GM21367 (cell line): Measurements from ENCODE around the gene THSD4.

Source experiments
- ATAC-seq: cut with Tn5 transposase; IDR thresholded peaks from one replicate; pipeline ENCODE4 v1.9.1; 2021; ENCODE audit not compliant: unreplicated experiment

The THSD4 gene

DNA sequence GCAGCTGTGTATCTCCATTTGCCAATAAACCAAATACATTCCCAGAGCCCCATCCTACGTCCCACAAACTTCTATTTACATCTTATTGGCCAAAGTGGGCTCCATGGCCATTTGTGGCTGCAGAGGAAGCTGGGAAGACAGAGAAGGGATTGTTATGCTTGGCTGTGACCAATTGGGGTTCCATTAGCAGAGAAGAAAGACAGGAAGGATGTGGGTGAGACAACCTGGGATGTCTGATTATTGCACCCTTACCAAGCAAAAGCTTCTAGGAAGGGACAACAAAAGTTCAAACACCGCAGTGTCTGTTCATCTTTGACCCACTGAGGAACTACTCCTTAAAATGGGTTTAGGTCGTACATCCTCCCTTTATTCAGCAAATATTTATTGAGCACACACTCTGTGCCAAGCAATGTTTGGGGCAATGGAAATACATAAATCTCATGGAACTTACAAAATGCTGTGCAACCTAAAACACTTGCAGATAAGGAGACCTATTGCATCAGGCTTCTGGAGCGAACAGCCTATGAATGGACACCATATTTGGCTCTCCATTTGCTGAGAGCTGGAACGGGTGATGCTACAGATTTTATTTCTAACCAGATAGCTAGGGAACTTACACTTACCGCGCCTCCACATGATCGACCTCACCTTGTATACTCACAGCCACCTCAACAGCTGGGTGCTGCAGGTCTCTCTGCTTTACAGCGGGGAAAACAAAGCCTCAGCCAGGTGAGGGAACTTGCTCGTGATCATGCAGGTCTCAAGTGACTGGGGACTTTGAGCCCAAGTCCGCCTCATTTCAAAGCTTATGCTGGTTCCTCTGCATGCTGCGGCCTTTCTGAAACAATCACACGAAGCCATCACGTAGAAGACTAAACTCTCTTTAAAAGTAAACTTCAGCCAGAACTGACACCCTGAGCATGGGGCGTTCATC, 673.6 kb downstream of the THSD4 start:
- no peak for ATAC-seq

DNA sequence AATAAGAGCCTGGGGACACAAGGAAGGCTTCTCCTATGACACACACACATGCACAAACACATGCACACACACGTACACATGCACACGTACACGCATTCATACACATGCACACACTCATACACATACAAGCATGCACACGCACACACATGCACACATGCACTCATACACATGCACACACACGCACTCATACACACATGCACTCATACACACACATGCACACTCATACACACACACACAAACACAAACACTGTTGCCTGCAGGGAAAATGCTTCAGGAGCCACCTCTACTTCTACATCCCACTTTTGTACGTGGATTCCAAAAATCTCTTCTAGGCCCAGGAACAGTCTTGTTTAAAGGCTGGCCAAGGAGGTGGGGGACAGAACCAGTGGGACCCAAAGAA, 674.3 kb downstream of the THSD4 start:
- no peak for ATAC-seq

DNA sequence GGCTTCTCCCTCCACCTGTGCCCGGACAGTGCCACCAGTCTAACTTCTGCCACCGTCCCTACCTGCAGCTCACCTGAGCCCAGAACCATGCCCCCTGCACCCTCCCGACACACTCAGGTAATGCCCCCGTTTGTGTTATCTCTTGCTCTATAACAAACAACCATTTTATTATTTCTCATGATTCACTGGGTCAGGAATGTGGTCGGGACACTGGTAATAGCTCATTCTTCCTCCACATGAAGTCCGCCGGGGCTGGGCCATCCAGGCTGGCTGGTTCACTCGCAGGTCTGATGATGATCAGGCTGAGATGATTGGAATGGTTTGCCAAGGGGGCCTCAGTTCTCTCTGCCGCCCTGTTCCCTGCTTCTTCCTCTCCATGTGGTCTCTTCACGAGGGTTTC, 674.8 kb downstream of the THSD4 start:
- ATAC-seq, result no peak

DNA sequence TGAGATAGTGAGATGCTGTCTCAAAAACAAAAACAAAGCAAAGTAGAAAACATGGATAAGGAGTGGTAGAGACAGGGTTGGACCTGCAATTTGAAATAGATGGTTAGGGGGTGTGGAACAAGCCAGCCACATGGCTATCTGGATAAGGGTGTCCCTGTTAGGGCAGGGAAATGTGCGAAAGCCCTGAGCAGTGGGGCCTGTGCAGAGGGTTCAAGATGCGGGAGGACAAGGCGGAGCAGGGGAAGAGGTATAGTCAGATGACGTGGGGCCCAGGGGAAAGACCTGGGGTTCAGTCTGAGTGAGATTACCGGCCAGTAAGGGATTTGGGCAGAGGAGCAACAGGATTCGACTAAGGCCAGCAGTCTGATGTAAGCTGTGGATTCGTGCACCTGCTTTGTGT, 676.7 kb downstream of the THSD4 start:
- ATAC-seq, result no peak

DNA sequence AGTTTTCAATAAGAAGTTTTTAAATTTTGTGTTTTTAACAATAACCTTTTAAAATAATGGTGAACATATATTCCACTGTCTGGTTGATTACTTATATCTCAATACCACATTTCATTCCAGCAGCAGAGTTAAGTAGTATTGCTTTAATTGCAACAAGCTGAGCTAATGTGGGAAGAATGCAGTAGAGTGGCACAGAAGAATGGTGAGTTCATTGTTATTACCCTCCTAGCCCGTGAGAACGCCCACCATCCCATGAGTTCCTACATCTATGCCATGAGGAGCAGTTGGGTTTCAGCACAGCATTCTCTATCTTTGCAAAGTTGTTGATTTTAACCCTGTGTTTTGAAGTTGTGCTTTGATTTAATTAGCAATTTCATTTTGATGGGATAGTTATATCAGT, 677.2 kb downstream of the THSD4 start:
- no peak for ATAC-seq

DNA sequence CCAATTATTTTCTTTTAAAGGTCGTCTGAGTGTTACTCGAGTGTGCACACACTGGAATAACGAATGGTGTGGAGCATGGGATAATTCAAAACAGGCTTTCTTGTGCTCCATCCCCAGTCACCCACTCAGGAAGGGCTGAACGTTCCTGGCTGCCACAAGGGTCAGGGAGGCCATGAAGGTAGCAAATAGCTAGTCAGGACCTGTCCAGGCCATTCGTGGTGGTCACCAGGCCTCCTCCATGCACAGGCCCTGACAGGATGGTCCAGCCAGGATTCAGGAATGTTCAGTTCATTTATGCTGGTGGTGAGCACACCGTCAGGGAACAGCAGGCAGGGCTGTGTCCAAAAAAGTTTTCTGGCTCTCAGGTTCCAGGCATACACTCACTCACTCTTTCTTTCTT, 683.4 kb downstream of the THSD4 start:
- ATAC-seq, result no peak

DNA sequence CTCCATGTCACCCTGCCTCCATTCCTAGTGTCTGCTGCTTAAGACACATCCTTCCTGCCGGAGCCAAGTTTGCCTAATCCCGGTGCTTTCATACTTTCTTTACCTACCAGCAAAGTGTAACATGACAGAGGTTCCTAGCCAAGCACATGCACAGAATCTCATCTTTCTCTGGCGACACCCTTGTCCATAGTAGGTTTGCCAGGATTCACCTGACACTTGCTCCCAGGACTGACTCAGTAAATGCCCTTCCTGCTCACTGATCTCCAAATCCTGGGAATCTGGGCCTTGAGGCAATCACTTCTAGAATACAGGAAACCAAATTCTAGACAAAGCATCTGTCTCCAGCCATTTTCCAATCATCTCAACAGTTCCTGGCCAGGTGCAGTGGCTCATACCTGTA, 684.9 kb downstream of the THSD4 start:
- ATAC-seq, result no peak

DNA sequence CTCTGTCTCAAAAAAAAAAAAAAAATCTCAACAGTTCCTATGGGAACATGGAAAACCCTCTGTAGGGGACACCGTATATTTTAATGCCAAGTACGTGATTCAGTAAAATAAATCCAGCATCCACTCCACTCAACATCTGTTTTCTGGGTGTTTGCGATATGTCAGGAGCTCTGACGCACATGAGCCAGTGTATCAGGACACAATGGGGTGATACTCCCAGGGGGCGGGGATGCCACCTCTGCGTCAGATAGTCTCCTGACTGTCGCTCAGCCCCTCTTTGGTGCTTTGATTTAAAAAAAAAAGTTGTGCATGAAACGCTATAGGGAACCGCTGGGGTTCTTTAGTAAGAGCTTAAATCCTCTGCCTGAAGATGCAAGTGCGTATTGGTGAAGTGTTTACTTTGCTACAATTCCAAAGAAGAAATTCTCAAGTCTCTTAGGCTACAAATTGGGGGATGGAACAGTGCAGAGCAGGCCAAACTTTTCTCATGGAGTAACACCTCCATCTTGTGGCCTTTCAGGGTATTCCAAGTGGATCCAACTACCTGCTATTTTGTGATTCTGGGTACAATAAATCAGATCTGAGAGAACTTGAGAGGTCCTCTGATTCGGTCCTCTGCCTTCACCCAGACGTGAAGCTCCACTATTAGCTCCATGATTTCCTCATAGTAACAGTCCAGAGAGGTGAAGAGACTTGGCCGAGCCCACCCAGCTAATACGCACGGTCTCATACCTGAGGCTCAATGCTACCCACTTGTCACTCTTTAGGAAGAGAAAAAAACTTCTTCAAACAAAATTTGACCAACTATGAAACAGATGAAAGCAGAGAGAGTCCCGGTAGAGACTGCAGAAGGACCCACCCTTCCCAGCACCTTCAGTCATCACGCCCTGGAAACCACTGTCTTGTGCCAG, 685.8 kb downstream of the THSD4 start:
- ATAC-seq, result no peak

DNA sequence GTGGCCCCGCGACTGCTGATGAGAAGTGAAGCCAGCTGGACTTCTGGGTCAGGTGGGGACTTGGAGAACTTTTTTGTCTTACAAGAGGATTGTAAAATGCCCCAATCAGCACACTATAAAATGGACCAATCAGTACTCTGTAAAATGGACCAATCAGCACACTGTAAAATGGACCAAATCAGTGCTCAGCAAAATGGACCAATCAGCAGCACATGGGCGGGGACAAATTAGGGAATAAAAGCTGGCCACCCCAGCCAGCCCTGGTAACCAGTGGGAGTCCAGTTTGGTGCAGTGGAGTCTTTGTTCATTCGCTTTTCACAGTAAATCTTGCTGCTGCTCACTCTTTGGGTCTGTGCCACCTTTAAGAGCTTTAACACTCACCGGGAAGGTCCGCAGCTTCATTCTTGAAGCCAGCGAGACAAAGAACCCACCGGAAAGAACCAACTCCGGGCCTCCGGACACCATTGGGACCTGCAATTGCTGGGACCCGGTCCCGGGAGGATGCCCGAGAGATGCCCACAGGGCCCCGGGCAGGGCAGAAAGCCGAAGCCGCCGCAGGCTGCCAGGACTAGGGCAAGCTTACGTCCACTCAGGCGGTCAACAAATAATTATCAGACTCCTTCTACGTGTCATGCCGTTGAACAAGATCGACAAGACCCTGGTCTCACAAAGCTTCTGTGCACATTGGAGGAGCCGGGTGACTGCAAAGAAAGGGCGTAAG, 686.8 kb downstream of the THSD4 start:
- no peak for ATAC-seq

DNA sequence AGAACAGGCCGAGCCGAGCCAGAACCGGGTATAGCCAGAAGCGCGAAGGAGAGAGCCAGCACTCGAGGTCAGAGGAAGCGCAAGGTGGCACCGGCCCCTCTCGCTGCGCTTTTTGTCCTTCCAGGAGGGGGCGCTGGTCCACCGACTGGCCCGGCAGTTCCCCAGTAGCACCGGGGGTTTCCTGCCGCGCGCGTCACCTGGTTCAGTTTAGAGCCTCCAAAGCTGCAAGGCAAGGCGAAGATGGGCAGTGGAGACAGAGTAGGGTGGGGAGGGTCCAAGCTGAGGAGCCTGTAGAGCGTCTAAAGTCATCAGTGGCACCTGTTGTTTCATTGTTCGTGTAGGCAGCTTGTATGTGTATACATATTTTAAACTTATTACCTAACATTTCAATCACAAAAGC, 687.5 kb downstream of the THSD4 start:
- ATAC-seq, result no peak

DNA sequence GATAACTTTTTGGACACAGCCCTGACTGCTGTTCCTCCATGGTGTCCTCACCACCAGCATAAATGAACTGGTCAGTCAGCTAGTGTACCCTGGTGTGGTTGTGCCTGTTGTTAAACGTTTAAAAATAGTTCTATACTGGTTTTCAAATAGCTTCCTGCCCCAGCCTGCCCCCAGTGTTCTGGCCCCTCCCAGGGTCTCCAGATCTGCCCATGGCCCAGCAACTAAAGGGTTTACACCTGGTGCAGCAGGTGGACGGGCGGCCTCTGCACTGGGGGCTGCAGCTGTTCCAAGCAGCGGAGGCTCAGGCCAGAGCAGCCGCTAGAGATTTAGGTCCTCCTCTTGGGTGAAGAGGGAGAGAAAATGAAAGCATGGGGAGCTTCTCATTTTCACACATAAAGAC, 689.0 kb downstream of the THSD4 start:
- no peak for ATAC-seq

DNA sequence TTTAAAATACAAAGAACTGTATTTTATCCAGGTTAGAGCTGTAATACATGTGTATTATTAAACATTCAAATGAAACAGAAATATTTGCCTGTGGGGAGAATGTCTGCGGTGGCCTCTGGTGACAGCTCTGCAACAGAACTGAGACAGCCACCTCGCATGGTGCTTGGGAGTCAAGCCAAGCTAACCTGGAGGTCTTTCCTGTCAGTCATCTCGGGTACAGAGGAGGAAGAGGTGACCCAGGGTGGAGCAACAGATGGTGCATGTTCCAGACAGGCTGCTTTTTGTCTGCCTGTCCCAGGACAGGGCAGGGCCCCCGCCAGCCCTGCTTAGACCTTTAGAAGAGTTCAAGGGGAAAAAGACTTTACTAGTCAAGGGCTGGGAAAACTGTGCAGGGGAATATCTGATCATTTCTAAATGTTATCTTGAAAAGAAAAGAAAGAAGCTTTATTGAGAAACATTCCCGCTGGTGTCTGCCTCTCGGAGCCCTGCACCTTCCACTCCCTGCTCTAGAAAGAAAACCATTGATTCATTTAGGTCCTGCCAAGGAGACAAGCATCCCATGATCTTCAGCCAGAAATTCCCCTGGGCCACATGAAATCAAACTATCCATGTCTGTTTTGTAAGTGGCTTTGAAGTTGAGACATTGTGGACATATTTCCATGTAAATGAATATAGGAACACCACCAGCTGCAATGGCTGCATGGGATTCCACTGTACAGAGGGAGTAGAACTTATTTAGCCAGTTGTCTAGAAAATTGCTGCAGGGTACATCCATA, 689.6 kb downstream of the THSD4 start:
- no peak for ATAC-seq

DNA sequence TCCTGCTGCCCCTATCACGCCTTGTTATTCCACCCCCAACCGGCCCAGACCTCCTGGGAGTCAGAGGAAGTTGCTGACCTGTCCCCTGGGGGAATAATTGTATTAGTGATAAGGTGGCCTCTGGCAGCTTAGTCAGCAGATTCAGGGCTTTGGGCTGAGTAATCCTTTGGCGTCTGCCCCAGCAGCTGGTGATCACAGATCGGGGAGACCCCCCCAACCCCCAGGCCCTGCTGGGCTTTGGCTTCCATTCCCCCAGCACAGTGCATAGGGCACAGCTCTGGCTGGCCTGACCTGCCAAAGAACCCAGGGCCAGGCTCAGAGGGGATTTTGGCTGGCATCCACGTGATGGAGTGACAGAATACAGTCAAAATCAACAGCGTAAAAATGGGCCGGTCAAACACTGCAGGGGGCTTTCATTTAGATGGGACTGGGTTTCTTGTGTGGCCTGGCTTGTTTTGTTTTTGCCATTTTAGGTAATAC, 691.2 kb downstream of the THSD4 start:
- no peak for ATAC-seq

DNA sequence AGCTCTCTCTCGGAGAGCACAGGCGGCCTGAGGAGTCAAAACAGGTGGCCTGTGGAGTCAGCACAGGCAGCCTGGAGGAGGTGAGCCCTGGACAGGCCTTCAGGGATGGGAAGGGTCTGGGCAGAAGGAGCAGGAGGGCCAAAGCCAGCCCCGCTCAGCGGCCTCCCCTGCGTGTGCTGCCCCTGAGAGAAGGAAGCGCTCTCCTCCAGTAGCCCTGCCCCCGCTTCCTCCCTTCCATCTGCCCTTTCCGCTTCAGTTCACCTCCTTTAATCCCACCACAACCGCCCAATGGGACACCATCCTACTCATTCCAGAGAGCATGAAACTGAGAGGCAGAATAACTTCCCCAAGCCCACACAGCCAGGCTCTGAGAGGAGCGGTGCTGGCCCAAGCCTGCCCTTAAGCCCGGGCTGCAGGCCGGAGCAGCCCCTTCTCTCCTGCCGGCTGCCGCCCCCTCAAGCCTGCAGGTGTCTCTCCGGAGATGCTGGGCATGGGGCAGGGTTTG, 691.9 kb downstream of the THSD4 start:
- ATAC-seq, result no peak

DNA sequence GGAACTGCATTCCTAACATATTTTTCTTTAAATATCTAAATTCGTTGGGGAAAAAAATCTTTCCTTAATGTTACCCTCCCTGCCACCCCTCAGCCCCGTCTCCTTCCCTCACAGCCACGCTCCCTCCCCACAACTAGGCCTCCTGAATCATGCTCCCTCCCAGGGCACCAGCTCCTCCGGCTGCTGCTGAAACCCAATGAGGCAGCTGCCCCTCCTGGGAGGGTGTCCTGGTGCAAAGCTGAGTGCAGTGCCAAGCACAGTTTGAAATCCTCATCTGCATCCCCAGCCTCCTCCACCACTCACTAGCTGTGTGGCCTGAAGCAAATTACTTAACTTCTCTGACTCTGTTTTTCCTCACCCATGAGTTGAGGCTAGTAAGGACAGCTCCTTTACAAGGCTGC, 692.4 kb downstream of the THSD4 start:
- ATAC-seq, result no peak

DNA sequence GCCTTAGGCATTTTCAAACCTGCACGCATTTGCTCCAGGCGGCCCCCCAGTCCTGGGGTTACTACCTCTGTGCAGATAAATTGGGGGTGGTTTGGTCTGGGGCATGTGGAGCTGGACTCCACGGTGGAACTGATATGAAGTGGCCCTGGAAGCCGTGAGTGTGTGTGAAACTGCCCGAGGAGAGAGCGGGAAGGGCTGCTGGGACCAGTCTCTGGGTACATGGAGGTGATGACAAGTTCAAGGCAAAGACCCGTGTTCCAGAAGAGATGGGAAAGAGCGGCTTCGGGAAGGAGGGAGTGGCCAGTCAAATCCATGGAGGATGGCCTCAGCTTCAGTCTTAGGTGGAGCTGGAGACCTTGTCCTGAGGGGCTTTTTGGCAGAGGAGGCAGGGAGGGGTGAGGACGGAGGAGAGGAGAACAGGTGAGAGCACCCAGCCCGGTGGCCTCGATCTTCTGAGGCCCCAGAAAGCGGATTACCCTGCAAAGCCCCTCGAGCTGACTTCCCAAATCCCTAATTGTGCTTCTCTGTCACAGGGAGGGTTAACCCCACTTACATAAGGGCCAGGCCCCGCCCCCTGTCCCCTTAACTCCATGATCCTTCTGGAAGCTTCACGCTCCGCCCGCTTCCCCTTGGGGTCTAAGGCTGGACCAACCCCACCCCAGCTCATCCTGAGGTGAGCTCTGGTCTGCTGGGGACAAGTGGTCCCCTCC, 693.2 kb downstream of the THSD4 start:
- no peak for ATAC-seq

DNA sequence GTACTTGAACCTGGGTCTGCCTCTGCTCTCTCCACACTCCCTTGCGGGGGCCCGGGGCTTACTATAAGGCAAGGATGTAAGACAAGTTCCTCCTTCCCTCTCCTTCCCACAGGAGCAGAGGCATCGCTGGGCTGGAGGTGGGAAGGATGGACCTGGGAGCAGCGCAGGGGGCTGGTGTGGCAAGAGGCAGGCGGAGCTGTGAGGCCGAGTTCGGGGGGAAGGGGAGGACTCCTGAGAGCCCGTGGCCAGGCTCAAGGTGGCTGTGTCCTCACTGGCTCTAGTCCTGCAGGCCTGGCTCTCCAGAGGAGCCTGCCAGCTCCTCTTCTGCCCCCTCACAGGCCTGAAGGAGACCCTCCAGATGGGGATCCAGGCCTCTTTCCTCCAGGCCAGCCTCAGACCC, 694.1 kb downstream of the THSD4 start:
- ATAC-seq, result no peak

DNA sequence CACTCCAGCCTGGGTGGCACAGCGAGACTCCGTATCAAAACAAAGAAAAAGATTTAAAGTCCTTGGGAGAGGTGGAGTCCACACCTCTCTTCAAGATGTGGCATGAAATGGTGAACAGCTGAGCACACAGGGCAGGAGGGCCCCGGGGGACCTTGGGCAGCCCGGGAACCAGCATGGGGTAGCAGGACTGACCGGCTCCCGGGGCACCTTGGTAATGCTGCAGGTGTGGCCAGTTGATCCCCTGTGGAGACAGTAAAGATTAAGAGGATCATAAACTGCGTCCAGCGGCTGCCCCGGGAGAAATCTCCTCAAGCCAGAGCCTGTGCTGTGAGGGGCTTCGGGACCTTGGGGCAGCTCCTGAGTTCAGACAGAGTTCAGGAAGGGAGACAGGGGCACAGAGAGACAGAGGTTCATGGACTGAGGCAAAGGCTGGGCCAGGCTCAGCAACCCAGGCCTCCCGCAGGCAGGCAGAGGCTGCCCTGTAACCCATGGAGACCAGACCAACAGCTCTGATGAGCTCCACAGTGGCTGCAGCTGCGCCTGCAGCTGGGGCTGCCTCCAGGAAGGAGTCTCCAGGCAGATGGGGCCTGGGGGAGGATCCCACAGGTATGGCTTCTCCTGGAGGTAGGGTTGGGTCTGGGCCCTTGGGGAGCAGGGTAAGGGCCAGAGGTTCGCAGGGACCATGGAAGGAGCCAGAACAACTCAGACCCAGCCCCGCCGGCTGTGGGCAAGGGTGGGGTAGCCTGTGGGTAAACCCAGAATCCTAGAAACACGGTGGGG, 695.2 kb downstream of the THSD4 start, which contains the start of gene NR2E3:
TSS of gene NR2E3 (plus strand) at position 299 of the 780 bp plus-strand sequence. CDS start at position 489, 190 bp downstream.
- ATAC-seq, result no peak
